HepG2 (cell line): ENCODE measurements around the gene DIPK1A.

Experiments used
- CHD2 ChIP-seq: IDR thresholded peaks from 2 replicates; pipeline ENCODE4 v1.6.1; 2011; ENCODE audit warnings: low read depth, low read length, improper control_type of control experiment
- EZH2 ChIP-seq: conservative IDR thresholded peaks from 2 replicates; pipeline ENCODE4 v1.6.1; 2012; ENCODE audit warnings: mild to moderate bottlenecking, low read depth, low read length, moderate library complexity
- GABPA ChIP-seq, 2 experiments: IDR thresholded peaks; 2 replicates each; pipeline ENCODE4 v1.6.1; 2011 to 2016; ENCODE audit warnings: low read depth in 2 of 2, low read length in 1 of 2, missing biosample characterization in 1 of 2, missing genetic modification characterization in 1 of 2
- GATAD1 ChIP-seq: IDR thresholded peaks from 2 replicates; pipeline ENCODE4 v1.6.1; 2016; ENCODE audit warnings: missing genetic modification reagents, missing compliant biosample characterization
- MIER2 ChIP-seq: IDR thresholded peaks from 2 replicates; pipeline ENCODE4 v1.6.1; 2016; ENCODE audit warnings: missing biosample characterization, missing genetic modification reagents
- MNT ChIP-seq: fragments of 450-650 bp; IDR thresholded peaks from 2 replicates; pipeline ENCODE4 v1.6.1; 2016
- RBM39 ChIP-seq: fragments of 200-400 bp; formaldehyde crosslinking; IDR thresholded peaks from one replicate; pipeline ENCODE4 v1.6.1; 2018; ENCODE audit warnings: antibody characterized with exemption, mild to moderate bottlenecking, low read depth, low read length; ENCODE audit not compliant: poor library complexity, severe bottlenecking
- RELA ChIP-seq: sonication (generic); formaldehyde crosslinking; IDR thresholded peaks from 2 replicates; pipeline ENCODE4 v1.4.0; 2020; ENCODE audit warnings: missing genetic modification reagents
- SP1 ChIP-seq, 2 experiments: fragments of 450-650 bp in 1 of 2; sonication (generic) in 1 of 2; formaldehyde crosslinking in 1 of 2; IDR thresholded peaks; 2 replicates each; pipeline versions ENCODE4 v1.4.0 to v1.6.1; 2016 to 2020; ENCODE audit warnings: missing genetic modification reagents in 1 of 2
- ZNF232 ChIP-seq: sonication (generic); formaldehyde crosslinking; IDR thresholded peaks from 2 replicates; pipeline ENCODE4 v1.4.0; 2020; ENCODE audit warnings: missing genetic modification reagents, borderline replicate concordance

GRCh38 chr1:92989936-92990583, 28.8 kb upstream of the DIPK1A start:
- TF ChIP-seq RELA (CRISPR knock-in tag): no peak
- TF ChIP-seq GABPA (IDR thresholded peaks at IDR 0.05; ENCODE audit: low read depth, low read length): no peak
- TF ChIP-seq GABPA (CRISPR knock-in tag; IDR thresholded peaks at IDR 0.05; ENCODE audit: low read depth): no peak
- TF ChIP-seq GATAD1 (CRISPR knock-in tag): no peak
- TF ChIP-seq SP1 (IDR thresholded peaks at IDR 0.05): no peak
- TF ChIP-seq SP1 (CRISPR knock-in tag; IDR thresholded peaks at IDR 0.05): no peak
- no peak for TF ChIP-seq EZH2
- TF ChIP-seq MIER2: no peak
- no peak for TF ChIP-seq ZNF232 (CRISPR knock-in tag)
- TF ChIP-seq MNT: no peak
- TF ChIP-seq RBM39: no peak
- no peak for TF ChIP-seq CHD2
